Keratinocyte (primary cell): ENCODE results near the gene LCORL.
"Not testable (repeated sequence)": the region's sequence is repeated elsewhere in the genome, so short reads cannot be mapped to it uniquely, and the experiment has no call there.

Experiments used
- EZH2 ChIP-seq: IDR thresholded peaks from one replicate; pipeline ENCODE4 v1.6.1; 2012; ENCODE audit warnings: inconsistent platforms, mild to moderate bottlenecking, low read length, moderate library complexity
- TF ChIP-seq, protein P1 (sequence below), 3 experiments: IDR thresholded peaks in 1 of 3; conservative IDR thresholded peaks in 1 of 3; optimal IDR thresholded peaks in 1 of 3; 2 replicates in 2 of 3; 3 replicates in 1 of 3; pipeline versions ENCODE3 to v1.5.1; 2011; ENCODE audit warnings: low read length in 3 of 3, mild to moderate bottlenecking in 3 of 3, moderate library complexity in 2 of 3, control low read depth in 1 of 3, inconsistent platforms in 1 of 3; ENCODE audit not compliant: insufficient read depth in 2 of 3; ENCODE audit errors: extremely low read depth in 1 of 3

DNA sequence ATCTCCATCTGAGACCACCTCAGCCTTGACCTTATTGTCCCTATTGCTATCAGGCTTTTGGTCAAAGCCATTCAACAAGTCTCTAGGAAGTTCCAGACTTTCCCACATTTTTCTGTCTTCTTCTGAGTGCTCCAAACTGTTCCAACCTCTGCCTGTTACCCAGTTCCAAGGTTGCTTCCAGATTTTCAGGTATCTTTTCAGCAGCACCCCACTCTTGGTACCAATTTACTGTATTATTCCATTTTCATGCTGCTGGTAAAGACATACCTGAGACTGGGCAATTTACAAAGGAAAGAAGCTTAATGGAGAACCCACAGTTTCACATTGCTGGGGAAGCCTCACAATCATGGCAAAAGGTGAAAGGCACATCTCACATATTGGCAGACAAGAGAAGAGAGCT, 159.6 kb downstream of the LCORL start:
- TF ChIP-seq, protein P1, sequence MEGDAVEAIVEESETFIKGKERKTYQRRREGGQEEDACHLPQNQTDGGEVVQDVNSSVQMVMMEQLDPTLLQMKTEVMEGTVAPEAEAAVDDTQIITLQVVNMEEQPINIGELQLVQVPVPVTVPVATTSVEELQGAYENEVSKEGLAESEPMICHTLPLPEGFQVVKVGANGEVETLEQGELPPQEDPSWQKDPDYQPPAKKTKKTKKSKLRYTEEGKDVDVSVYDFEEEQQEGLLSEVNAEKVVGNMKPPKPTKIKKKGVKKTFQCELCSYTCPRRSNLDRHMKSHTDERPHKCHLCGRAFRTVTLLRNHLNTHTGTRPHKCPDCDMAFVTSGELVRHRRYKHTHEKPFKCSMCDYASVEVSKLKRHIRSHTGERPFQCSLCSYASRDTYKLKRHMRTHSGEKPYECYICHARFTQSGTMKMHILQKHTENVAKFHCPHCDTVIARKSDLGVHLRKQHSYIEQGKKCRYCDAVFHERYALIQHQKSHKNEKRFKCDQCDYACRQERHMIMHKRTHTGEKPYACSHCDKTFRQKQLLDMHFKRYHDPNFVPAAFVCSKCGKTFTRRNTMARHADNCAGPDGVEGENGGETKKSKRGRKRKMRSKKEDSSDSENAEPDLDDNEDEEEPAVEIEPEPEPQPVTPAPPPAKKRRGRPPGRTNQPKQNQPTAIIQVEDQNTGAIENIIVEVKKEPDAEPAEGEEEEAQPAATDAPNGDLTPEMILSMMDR (optimal IDR thresholded peaks at IDR 0.05 in 1 of 3, IDR thresholded peaks at IDR 0.05 in 1 of 3, conservative IDR thresholded peaks at IDR 0.05 in 1 of 3; ENCODE audit: extremely low read depth in 1 of 3, insufficient read depth in 2 of 3, low read length in 3 of 3): not testable (repeated sequence)
- TF ChIP-seq EZH2: not testable (repeated sequence)
